ENCODE data around the gene LRBA. TPM values are rescaled to one million over a fixed set of nuclear protein-coding genes. Genes with fewer than 3 reads are reported as not detected.

LRBA gene
- total and polyA plus RNA-seq, 2 of the 4 experiments (the other 2 are of a cell fraction) = 10.2 to 51.6 TPM

GRCh38 chr4:150240011-150240410, 775.1 kb downstream of the LRBA start:
- no peak overlapping the region for H3K27ac ChIP-seq (ENCODE audit: insufficient read depth, low read length)
- H3K4me3 ChIP-seq (ENCODE audit: insufficient read depth, low read depth, low read length) = no peak overlapping the region
- no peak overlapping the region; the same call in 1 of the 2 replicates for H3K14ac ChIP-seq (replicated peaks; ENCODE audit: low read depth, low read length)
- no peak overlapping the region for H2AK9ac ChIP-seq (replicated peaks; ENCODE audit: low read depth, low read length, poor library complexity)
- H3K18ac ChIP-seq (ENCODE audit: low read depth, low read length) = peak overlapping the region; percentile 100; the same call in 1 of the 2 replicates
- H3K79me1 ChIP-seq (ENCODE audit: low read depth in 1 of 2, low read length in 2 of 2) = peaks cover 19 to 39% of the 10 kb centered on the region in 2 experiments
- H4K91ac ChIP-seq (ENCODE audit: insufficient read depth, low read depth, low read length) = peak overlapping the region; percentile 85
- H3K9me3 ChIP-seq (ENCODE audit: control insufficient read depth, insufficient read depth, low read length) = no peaks in the 10 kb centered on the region
- H2BK15ac ChIP-seq (ENCODE audit: low read depth, low read length) = peak overlapping the region; percentile 70
- H4K8ac ChIP-seq (ENCODE audit: low read depth in 2 of 2, low read length in 2 of 2) = peak overlapping the region; percentile 61 to 86; a peak in 3 of 4 replicates
- in situ Hi-C loops (cut with MboI; ENCODE audit: low sequenced_read_pairs) (loop anchor here (10.0 kb wide), 1 partner anchor 225 kb away; no protein-coding TSS in a partner anchor), dilution Hi-C loops (cut with HindIII; ENCODE audit: low sequenced_read_pairs, unreplicated experiment) (no loop called here), intact Hi-C loops (cut with micrococcal nuclease) (loop anchor here (5.0 kb wide), 1 partner anchor 342 kb away; the partner anchor contains the start of gene MAB21L2)
- peak overlapping the region; percentile 91 for H4K5ac ChIP-seq (ENCODE audit: low read depth, low read length)
- ATAC-seq (ENCODE audit: low read depth) (no peak), DNase-seq (no peak)
- TF ChIP-seq CEBPB (IDR thresholded peaks at IDR 0.05; ENCODE audit: low read depth, low read length) (no peak), NFE2L2 (IDR thresholded peaks at IDR 0.05; ENCODE audit: low read depth, low read length) (no peak), SMC3 (IDR thresholded peaks at IDR 0.05; ENCODE audit: low read depth, low read length) (no peak), BHLHE40 (IDR thresholded peaks at IDR 0.05; ENCODE audit: low read depth, low read length) (no peak), FOS (IDR thresholded peaks at IDR 0.05; ENCODE audit: low read depth, low read length) (no peak), MAZ (IDR thresholded peaks at IDR 0.05; ENCODE audit: borderline replicate concordance, low read depth, low read length) (no peak), POLR2A (IDR thresholded peaks at IDR 0.05; ENCODE audit: low read depth, low read length) (no peak), MAFK (IDR thresholded peaks at IDR 0.05; ENCODE audit: low read depth, low read length) (no peak), RFX5 (IDR thresholded peaks at IDR 0.05; ENCODE audit: low read depth, low read length) (no peak), CTCF (conservative IDR thresholded peaks at IDR 0.05; ENCODE audit: low read depth, low read length) (no peak), CHD1 (IDR thresholded peaks at IDR 0.05; ENCODE audit: low read depth, low read length) (no peak), RAD21 (IDR thresholded peaks at IDR 0.05; ENCODE audit: low read length) (no peak), RCOR1 (IDR thresholded peaks at IDR 0.05; ENCODE audit: insufficient replicate concordance, low read length) (no peak), MXI1 (IDR thresholded peaks at IDR 0.05; ENCODE audit: borderline replicate concordance, low read depth, low read length) (no peak)
- TF ChIP-seq, protein P1, sequence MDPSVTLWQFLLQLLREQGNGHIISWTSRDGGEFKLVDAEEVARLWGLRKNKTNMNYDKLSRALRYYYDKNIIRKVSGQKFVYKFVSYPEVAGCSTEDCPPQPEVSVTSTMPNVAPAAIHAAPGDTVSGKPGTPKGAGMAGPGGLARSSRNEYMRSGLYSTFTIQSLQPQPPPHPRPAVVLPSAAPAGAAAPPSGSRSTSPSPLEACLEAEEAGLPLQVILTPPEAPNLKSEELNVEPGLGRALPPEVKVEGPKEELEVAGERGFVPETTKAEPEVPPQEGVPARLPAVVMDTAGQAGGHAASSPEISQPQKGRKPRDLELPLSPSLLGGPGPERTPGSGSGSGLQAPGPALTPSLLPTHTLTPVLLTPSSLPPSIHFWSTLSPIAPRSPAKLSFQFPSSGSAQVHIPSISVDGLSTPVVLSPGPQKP (IDR thresholded peaks at IDR 0.05; ENCODE audit: borderline replicate concordance, low read depth, low read length) = no peak
- TF ChIP-seq, protein P2, sequence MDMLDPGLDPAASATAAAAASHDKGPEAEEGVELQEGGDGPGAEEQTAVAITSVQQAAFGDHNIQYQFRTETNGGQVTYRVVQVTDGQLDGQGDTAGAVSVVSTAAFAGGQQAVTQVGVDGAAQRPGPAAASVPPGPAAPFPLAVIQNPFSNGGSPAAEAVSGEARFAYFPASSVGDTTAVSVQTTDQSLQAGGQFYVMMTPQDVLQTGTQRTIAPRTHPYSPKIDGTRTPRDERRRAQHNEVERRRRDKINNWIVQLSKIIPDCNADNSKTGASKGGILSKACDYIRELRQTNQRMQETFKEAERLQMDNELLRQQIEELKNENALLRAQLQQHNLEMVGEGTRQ (IDR thresholded peaks at IDR 0.05; ENCODE audit: low read depth, low read length) = no peak
- peaks cover 33% of the 10 kb centered on the region for H3K4me1 ChIP-seq (ENCODE audit: control insufficient read depth, insufficient read depth, low read length)
- no TSS peak for BruUV-seq (replicated peaks)
- no peak overlapping the region for H3K23ac ChIP-seq (ENCODE audit: low read depth, low read length)
- no peak overlapping the region for H3K56ac ChIP-seq (ENCODE audit: extremely low read depth, insufficient read depth, low read length)
- no peaks in the 10 kb centered on the region for H4K20me1 ChIP-seq (ENCODE audit: insufficient read depth, low read length)
- H3K4me2 ChIP-seq (ENCODE audit: low read depth, low read length) = no peak overlapping the region
- peak overlapping the region; percentile 84; the same call in 1 of the 2 replicates for H2AK5ac ChIP-seq (ENCODE audit: low read depth, low read length)
- H3K4ac ChIP-seq (ENCODE audit: low read depth, low read length) = peak overlapping the region; percentile 87
- H3K36me3 ChIP-seq (ENCODE audit: control insufficient read depth, insufficient read depth, low read length) = no peaks in the 10 kb centered on the region
- peaks cover 13% of the 10 kb centered on the region for H3K9me1 ChIP-seq (ENCODE audit: insufficient read depth, low read length)
- peak overlapping the region; percentile 100 for H2BK5ac ChIP-seq (ENCODE audit: low read depth, low read length, poor library complexity, severe bottlenecking)
- ChIA-PET CTCF (no interaction called here), POLR2A (ENCODE audit: unreplicated experiment) (no interaction called here)
- peak overlapping the region; percentile 96 for H2BK120ac ChIP-seq (ENCODE audit: low read depth, low read length)
- no peak overlapping the region for H3K9ac ChIP-seq (ENCODE audit: low read depth, low read length)
- no peak overlapping the region for H2AFZ ChIP-seq (replicated peaks; ENCODE audit: low read length, poor library complexity)
- no peaks in the 10 kb centered on the region for H3K27me3 ChIP-seq (ENCODE audit: control insufficient read depth, insufficient read depth, low read length)
- peak overlapping the region; percentile 98 for H2BK20ac ChIP-seq (ENCODE audit: low read depth, low read length)
